A549 (cell line): Measurements from ENCODE around the gene MVD. TPM values are rescaled to one million over a fixed set of nuclear protein-coding genes. Genes with fewer than 3 reads are reported as not detected.

Experiments
- ATAC-seq, 2 experiments: fragments of 200-7000 bp in 1 of 2; fragments of >200 bp in 1 of 2; cut with Nextera tagmentation in 1 of 2; cut with Tn5 transposase in 1 of 2; 3 replicates each; pipeline versions ENCODE4 v1.8.0 to v1.9.1; 2018 to 2020; ENCODE audit warnings: mild to moderate bottlenecking in 1 of 2, moderate library complexity in 1 of 2
- CTCF ChIA-PET: fragments of 300-600 bp; sonication (Branson Sonifier 250); formaldehyde crosslinking; extraction: SDS; loops from one replicate; lab custom pipeline; 2021; ENCODE audit warnings: antibody characterized with exemption, inconsistent platforms; lab: Yijun Ruan, JAX
- POLR2A ChIA-PET: fragments of 350-600 bp; formaldehyde crosslinking; extraction: SDS; loops from one replicate; lab custom pipeline; 2021; ENCODE audit warnings: antibody characterized with exemption, inconsistent platforms; lab: Yijun Ruan, JAX
- DNase-seq, 2 experiments: peaks; one replicate each; pipeline versions ENCODE4 v3.0.0 to v3.0.0-alpha.2; 2011 to 2016; ENCODE audit warnings: low read depth in 1 of 2, low spot score in 1 of 2
- FAIRE-seq: peaks from 2 replicates; lab custom pipeline; 2011; peaks lifted over from hg19 to GRCh38; lab: Jason Lieb, UNC
- H3K27ac ChIP-seq, 2 experiments: fragments of >200 bp; sonication (Bioruptor Twin); formaldehyde crosslinking; 3 replicates each; pipeline ENCODE4 v1.5.1; 2016 to 2017
- H3K4me1 ChIP-seq: fragments of >200 bp; sonication (Bioruptor Twin); formaldehyde crosslinking; 3 replicates; pipeline ENCODE4 v1.6.1; 2016
- H3K4me2 ChIP-seq: fragments of >200 bp; sonication (Bioruptor Twin); formaldehyde crosslinking; 3 replicates; pipeline ENCODE4 v1.6.1; 2016
- H3K4me3 ChIP-seq: fragments of >200 bp; sonication (Bioruptor Twin); formaldehyde crosslinking; 3 replicates; pipeline ENCODE4 v1.5.1; 2016
- H3K9me3 ChIP-seq: fragments of >200 bp; sonication (Bioruptor Twin); formaldehyde crosslinking; 3 replicates; pipeline ENCODE4 v1.6.1; 2016
- BHLHE40 ChIP-seq: IDR thresholded peaks from 2 replicates; pipeline ENCODE4 v1.6.1; 2012; ENCODE audit warnings: low read depth, low read length, inconsistent platforms
- CHD2 ChIP-seq: fragments of 150-350 bp; IDR thresholded peaks from 2 replicates; pipeline ENCODE4 v1.6.1; 2014; ENCODE audit warnings: low read length; ENCODE audit not compliant: partially characterized antibody
- EHF ChIP-seq: fragments of 250-450 bp; sonication (Bioruptor Pico); IDR thresholded peaks from 2 replicates; pipeline ENCODE4 v1.5.0; 2020; ENCODE audit warnings: mild to moderate bottlenecking
- EP300 ChIP-seq, 2 experiments: fragments of >200 bp; sonication (Bioruptor Twin); formaldehyde crosslinking; IDR thresholded peaks; 2 replicates in 1 of 2; 3 replicates in 1 of 2; pipeline ENCODE4 v1.6.1; 2016 to 2017
- HDAC2 ChIP-seq: fragments of 200-600 bp; sonication (generic); IDR thresholded peaks from 2 replicates; pipeline ENCODE4 v1.6.1; 2016
- KDM5A ChIP-seq: fragments of 200-600 bp; sonication (generic); IDR thresholded peaks from 2 replicates; pipeline ENCODE4 v1.6.1; 2016; ENCODE audit warnings: antibody characterized with exemption, mild to moderate bottlenecking
- MAFK ChIP-seq: fragments of 450-650 bp; IDR thresholded peaks from 2 replicates; pipeline ENCODE4 v1.6.1; 2014; ENCODE audit not compliant: partially characterized antibody
- MAZ ChIP-seq: fragments of 150-350 bp; IDR thresholded peaks from 2 replicates; pipeline ENCODE4 v1.6.1; 2014; ENCODE audit warnings: antibody characterized with exemption, low read depth, low read length, borderline replicate concordance
- NFE2L2 ChIP-seq: fragments of 150-350 bp; conservative IDR thresholded peaks from 2 replicates; pipeline ENCODE4 v1.6.1; 2014; ENCODE audit warnings: low read length
- PBX3 ChIP-seq: IDR thresholded peaks from 2 replicates; pipeline ENCODE4 v1.6.1; 2012
- POLR2A ChIP-seq: IDR thresholded peaks from 2 replicates; pipeline ENCODE4 v1.6.1; 2012; ENCODE audit warnings: mild to moderate bottlenecking, low read length
- POLR2AphosphoS2 ChIP-seq: conservative IDR thresholded peaks from 2 replicates; pipeline ENCODE4 v1.6.1; 2012; ENCODE audit warnings: low read length, improper control_type of control experiment, inconsistent platforms
- RARB ChIP-seq: fragments of 250-450 bp; sonication (Bioruptor Pico); IDR thresholded peaks from 2 replicates; pipeline ENCODE4 v1.8.0; 2021; ENCODE audit warnings: mild to moderate bottlenecking, moderate library complexity
- RCOR1 ChIP-seq: fragments of 150-350 bp; IDR thresholded peaks from 2 replicates; pipeline ENCODE4 v1.6.1; 2014; ENCODE audit warnings: antibody characterized with exemption, low read length, low read depth
- ZNF302 ChIP-seq: fragments of 250-450 bp; sonication (Bioruptor Pico); IDR thresholded peaks from 2 replicates; pipeline ENCODE4 v1.9.0; 2021; ENCODE audit warnings: inconsistent platforms, mild to moderate bottlenecking, moderate library complexity
- WGBS: methylation state at CpG from one replicate; pipeline ENCODE4 v1.1.6; 2017; ENCODE audit errors: missing lambda C conversion rate; 5-methylcytosine and 5-hydroxymethylcytosine counted together
- polyA plus RNA-seq, 4 experiments: library from polyadenylated mRNA; depleted of rRNA in 3 of 4; stranded (reverse); fragments of >200 nt; fragmentation: RNase III in 1 of 4; extraction: RNeasy Plus Mini Kit Qiagen cat#74134 plus additional on column Dnase treatment in 1 of 4; gene quantifications; 2 replicates in 3 of 4; 3 replicates in 1 of 4; pipeline ENCODE4 v1.2.3, GENCODE V29; 2011 to 2017
- TF ChIP-seq, protein P1 (sequence below): fragments of 250-450 bp; sonication (Bioruptor Pico); IDR thresholded peaks from 2 replicates; pipeline ENCODE4 v1.5.0; 2020; ENCODE audit warnings: low read depth, mild to moderate bottlenecking, moderate library complexity
- TF ChIP-seq, protein P2 (sequence below): fragments of >200 bp; sonication (Bioruptor Twin); formaldehyde crosslinking; IDR thresholded peaks from 3 replicates; pipeline ENCODE4 v1.5.1; 2016
- TF ChIP-seq, protein P3 (sequence below): IDR thresholded peaks from 2 replicates; pipeline ENCODE4 v1.6.1; 2012; ENCODE audit warnings: low read depth, borderline replicate concordance
- TF ChIP-seq, protein P4 (sequence below): fragments of >200 bp; sonication (Bioruptor Twin); formaldehyde crosslinking; IDR thresholded peaks from 2 replicates; pipeline ENCODE4 v1.6.1; 2016

The MVD gene
- polyA plus RNA-seq, 2 of the 4 experiments (the other 2 are of a cell fraction): 5.8 to 43.1 TPM

DNA sequence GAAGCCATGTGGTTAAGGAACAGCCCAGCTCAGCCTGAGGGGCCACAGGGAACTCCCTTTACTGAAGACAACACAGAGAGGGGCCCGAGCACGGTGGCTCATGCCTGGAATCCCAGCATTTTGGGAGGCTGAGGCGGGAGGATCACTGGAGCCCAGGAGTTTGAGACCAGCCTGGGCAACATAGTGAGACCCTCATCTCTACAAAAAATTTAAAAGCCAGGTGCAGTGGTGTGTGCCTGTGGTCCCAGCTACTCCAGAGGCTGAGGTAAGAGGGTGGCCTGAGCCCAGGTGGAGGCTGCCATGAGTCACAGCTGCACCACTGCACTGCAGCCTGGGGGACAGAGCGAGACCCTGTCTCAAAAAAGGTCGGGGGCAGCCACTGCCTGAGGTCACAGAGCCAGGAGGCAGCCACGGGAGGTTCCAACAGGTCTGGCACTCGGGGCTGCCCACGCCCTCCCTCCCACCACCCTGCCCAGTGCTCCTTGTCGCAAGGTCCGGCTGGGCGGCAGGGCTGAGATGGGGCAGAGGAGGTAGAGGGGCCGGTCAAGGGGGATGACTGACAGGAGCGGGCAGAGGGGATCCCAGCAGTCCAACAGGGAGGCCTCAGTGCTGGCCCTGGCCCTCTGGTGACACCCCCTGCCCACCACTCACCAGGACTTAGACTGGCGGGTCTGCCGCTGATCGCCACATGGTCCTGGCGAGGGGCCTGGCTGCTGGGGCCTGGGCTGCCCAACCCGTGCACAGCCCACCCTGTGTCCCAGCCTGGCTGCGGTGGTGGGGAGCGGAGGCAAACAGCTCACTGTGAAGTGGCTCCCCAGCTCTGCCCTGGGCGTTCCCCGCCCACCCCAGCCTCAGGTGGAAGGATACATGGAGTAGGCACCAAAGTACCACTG lies 15.5 kb downstream of the MVD start:
- TF ChIP-seq EP300 (IDR thresholded peaks at IDR 0.05): no peak
- no peak for TF ChIP-seq KDM5A
- no peak for TF ChIP-seq EHF (CRISPR knock-in tag)
- TF ChIP-seq POLR2AphosphoS2: no peak
- TF ChIP-seq RCOR1: no peak
- TF ChIP-seq PBX3: no peak
- no peak for TF ChIP-seq BHLHE40
- TF ChIP-seq, protein P1, sequence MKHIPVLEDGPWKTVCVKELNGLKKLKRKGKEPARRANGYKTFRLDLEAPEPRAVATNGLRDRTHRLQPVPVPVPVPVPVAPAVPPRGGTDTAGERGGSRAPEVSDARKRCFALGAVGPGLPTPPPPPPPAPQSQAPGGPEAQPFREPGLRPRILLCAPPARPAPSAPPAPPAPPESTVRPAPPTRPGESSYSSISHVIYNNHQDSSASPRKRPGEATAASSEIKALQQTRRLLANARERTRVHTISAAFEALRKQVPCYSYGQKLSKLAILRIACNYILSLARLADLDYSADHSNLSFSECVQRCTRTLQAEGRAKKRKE: no peak
- no peak for TF ChIP-seq CHD2
- TF ChIP-seq, protein P2, sequence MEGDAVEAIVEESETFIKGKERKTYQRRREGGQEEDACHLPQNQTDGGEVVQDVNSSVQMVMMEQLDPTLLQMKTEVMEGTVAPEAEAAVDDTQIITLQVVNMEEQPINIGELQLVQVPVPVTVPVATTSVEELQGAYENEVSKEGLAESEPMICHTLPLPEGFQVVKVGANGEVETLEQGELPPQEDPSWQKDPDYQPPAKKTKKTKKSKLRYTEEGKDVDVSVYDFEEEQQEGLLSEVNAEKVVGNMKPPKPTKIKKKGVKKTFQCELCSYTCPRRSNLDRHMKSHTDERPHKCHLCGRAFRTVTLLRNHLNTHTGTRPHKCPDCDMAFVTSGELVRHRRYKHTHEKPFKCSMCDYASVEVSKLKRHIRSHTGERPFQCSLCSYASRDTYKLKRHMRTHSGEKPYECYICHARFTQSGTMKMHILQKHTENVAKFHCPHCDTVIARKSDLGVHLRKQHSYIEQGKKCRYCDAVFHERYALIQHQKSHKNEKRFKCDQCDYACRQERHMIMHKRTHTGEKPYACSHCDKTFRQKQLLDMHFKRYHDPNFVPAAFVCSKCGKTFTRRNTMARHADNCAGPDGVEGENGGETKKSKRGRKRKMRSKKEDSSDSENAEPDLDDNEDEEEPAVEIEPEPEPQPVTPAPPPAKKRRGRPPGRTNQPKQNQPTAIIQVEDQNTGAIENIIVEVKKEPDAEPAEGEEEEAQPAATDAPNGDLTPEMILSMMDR: no peak
- CTCF ChIA-PET: no interaction called here

DNA sequence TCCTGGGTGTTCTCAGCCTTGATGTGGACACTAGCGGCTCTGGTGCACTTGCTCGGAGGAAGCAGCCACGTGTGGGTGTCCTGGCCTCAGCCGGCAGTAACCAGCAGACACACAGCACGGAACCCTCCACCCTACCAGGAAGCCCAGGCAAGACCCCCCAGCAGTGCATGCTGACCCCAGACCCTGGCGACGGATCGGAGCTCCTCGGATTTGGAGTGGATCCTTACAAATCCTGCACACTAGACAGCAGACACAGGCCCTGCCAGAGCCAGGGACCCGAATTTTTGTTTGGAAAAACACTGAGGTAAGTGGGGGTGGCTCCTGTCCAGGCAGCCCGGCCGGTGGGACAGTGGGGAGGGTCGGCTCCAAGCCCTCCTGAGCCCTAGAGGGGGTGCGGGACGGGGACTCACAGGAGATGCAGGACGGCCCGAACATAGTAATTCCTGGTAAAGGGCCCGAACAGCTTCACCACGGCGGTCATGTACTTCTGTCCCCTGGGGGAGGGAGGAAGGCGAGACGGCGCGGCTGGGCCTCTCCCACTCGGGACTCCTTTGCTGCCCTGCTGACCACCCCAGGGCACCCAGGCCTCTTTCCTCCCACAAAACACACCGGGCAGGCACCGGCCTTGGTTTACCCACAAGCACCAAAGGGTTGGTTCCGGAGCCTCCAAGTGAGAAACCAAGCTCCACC lies 16.4 kb downstream of the MVD start:
- no peak for ATAC-seq
- ChIA-PET CTCF (no interaction called here), POLR2A (no interaction called here)
- Histone ChIP-seq H3K4me1 (peaks cover 16% of the 10 kb centered on the region), H3K27ac (no peak overlapping the region), H3K9me3 (no peaks in the 10 kb centered on the region), H3K4me2 (no peak overlapping the region), H3K4me3 (no peak overlapping the region)
- FAIRE-seq: no peak
- TF ChIP-seq, protein P3, sequence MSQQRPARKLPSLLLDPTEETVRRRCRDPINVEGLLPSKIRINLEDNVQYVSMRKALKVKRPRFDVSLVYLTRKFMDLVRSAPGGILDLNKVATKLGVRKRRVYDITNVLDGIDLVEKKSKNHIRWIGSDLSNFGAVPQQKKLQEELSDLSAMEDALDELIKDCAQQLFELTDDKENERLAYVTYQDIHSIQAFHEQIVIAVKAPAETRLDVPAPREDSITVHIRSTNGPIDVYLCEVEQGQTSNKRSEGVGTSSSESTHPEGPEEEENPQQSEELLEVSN: no peak
- TF ChIP-seq NFE2L2 (no peak), MAZ (no peak), HDAC2 (no peak), ZNF302 (CRISPR knock-in tag) (no peak), MAFK (no peak), RARB (no peak), BHLHE40 (no peak), POLR2A (no peak)
- TF ChIP-seq, protein P4, sequence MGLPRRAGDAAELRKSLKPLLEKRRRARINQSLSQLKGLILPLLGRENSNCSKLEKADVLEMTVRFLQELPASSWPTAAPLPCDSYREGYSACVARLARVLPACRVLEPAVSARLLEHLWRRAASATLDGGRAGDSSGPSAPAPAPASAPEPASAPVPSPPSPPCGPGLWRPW: no peak
- DNase-seq: no peak
- 85% methylated on average over 20 of the region's 28 CpGs for WGBS

More for the DNA sequence above, 15.5 kb downstream of the MVD start:
- FAIRE-seq: no peak
- Histone ChIP-seq H3K4me1 (peaks cover 21% of the 10 kb centered on the region), H3K9me3 (no peaks in the 10 kb centered on the region), H3K4me3 (no peak overlapping the region), H3K4me2 (no peak overlapping the region), H3K27ac (no peak overlapping the region)
- WGBS: 81% methylated on average over 13 of the region's 22 CpGs
- POLR2A ChIA-PET: no interaction called here
- no peak for ATAC-seq
- no peak for DNase-seq
